Transverse colon (tissue), 4 donors: Measurements from ENCODE around the gene KLHDC10.

ENCODE experiments used
- CTCF ChIP-seq, 5 experiments: fragments of 200-600 bp in 3 of 5; fragments of 450-650 bp in 2 of 5; sonication (generic) in 3 of 5; IDR thresholded peaks; 1 replicate in 2 of 5; 2 replicates in 3 of 5; pipeline ENCODE4 v1.5.1; 2016 to 2017; ENCODE audit warnings: antibody characterized with exemption in 5 of 5, inconsistent platforms in 3 of 5, mild to moderate bottlenecking in 2 of 5, moderate library complexity in 1 of 5
- EP300 ChIP-seq: sonication (generic); formaldehyde crosslinking; IDR thresholded peaks from one replicate; pipeline ENCODE4 v1.6.1; 2017; ENCODE audit warnings: antibody characterized with exemption, low read depth
- POLR2A ChIP-seq: fragments of 450-650 bp; IDR thresholded peaks from one replicate; pipeline ENCODE4 v1.6.1; 2016; ENCODE audit warnings: antibody characterized with exemption, mild to moderate bottlenecking, moderate library complexity
- POLR2AphosphoS5 ChIP-seq, 3 donors: sonication (generic); formaldehyde crosslinking; IDR thresholded peaks; one replicate each; pipeline ENCODE4 v1.6.1; 2016; ENCODE audit warnings: antibody characterized with exemption in 3 of 3

- TF ChIP-seq CTCF (IDR thresholded peaks at IDR 0.05) (no peak), POLR2AphosphoS5 (IDR thresholded peaks at IDR 0.05) (no peak), POLR2A (no peak), EP300 (no peak)
These were observed 45.9 kb upstream of the KLHDC10 start for GRCh38 chr7:130024390-130024789.
